ENCODE data around the gene CYB5B. TPM values are rescaled to one million over a fixed set of nuclear protein-coding genes. Genes with fewer than 3 reads are reported as not detected.

The CYB5B gene
- polyA plus RNA-seq, 4 donors: 96.0 to 150 (median 132) TPM

- peak in 3 of 4 donors; percentile 55 to 64 (median 55) for DNase-seq (ENCODE audit: low read depth in 4 of 4, low spot score in 3 of 4)
Measured at GRCh38 chr16:69482410-69482991, 58.1 kb downstream of the CYB5B start.

- no peak for DNase-seq (ENCODE audit: low read depth in 4 of 4, low spot score in 3 of 4)
Measured at GRCh38 chr16:69483611-69484010, 59.2 kb downstream of the CYB5B start.

- no peak for DNase-seq (ENCODE audit: low read depth in 4 of 4, low spot score in 3 of 4)
Measured at GRCh38 chr16:69485361-69485760, 60.9 kb downstream of the CYB5B start.

- DNase-seq (ENCODE audit: low read depth in 4 of 4, low spot score in 3 of 4): no peak
Measured at GRCh38 chr16:69485816-69486215, 61.4 kb downstream of the CYB5B start.

- no peak for DNase-seq (ENCODE audit: low read depth in 4 of 4, low spot score in 3 of 4)
Measured at GRCh38 chr16:69486272-69486671, 61.9 kb downstream of the CYB5B start.

- no peak for DNase-seq (ENCODE audit: low read depth in 4 of 4, low spot score in 3 of 4)
Measured at GRCh38 chr16:69486724-69487123, 62.3 kb downstream of the CYB5B start.

- no peak for DNase-seq (ENCODE audit: low read depth in 4 of 4, low spot score in 3 of 4)
Measured at GRCh38 chr16:69490707-69491324, 66.4 kb downstream of the CYB5B start.

- DNase-seq (ENCODE audit: low read depth in 4 of 4, low spot score in 3 of 4): no peak
Measured at GRCh38 chr16:69494991-69495392, 70.6 kb downstream of the CYB5B start.

- DNase-seq (ENCODE audit: low read depth in 4 of 4, low spot score in 3 of 4): no peak
Measured at GRCh38 chr16:69495821-69496220, 71.4 kb downstream of the CYB5B start.

- no peak for DNase-seq (ENCODE audit: low read depth in 4 of 4, low spot score in 3 of 4)
Measured at GRCh38 chr16:69496376-69496775, 72.0 kb downstream of the CYB5B start.

GRCh38 chr16:69496896-69497295, 72.5 kb downstream of the CYB5B start:
- DNase-seq (ENCODE audit: low read depth in 4 of 4, low spot score in 3 of 4): no peak

GRCh38 chr16:69497876-69498596, 73.6 kb downstream of the CYB5B start:
- DNase-seq (ENCODE audit: low read depth in 4 of 4, low spot score in 3 of 4): no peak

GRCh38 chr16:69498926-69499325, 74.5 kb downstream of the CYB5B start:
- DNase-seq (ENCODE audit: low read depth in 4 of 4, low spot score in 3 of 4): no peak

GRCh38 chr16:69499541-69500230, 75.3 kb downstream of the CYB5B start:
- no peak for DNase-seq (ENCODE audit: low read depth in 4 of 4, low spot score in 3 of 4)

- no peak for DNase-seq (ENCODE audit: low read depth in 4 of 4, low spot score in 3 of 4)
Measured at GRCh38 chr16:69500496-69500895, 76.1 kb downstream of the CYB5B start.

GRCh38 chr16:69501956-69502745, 77.7 kb downstream of the CYB5B start:
- DNase-seq (ENCODE audit: low read depth in 4 of 4, low spot score in 3 of 4): no peak

- DNase-seq (ENCODE audit: low read depth in 4 of 4, low spot score in 3 of 4): no peak
Measured at GRCh38 chr16:69503244-69503643, 78.8 kb downstream of the CYB5B start.

GRCh38 chr16:69508033-69508755, 83.8 kb downstream of the CYB5B start:
- DNase-seq (ENCODE audit: low read depth in 4 of 4, low spot score in 3 of 4): no peak

- DNase-seq (ENCODE audit: low read depth in 4 of 4, low spot score in 3 of 4): no peak
Measured at GRCh38 chr16:69509125-69509524, 84.7 kb downstream of the CYB5B start.

GRCh38 chr16:69511651-69512050, 87.2 kb downstream of the CYB5B start:
- DNase-seq (ENCODE audit: low read depth in 4 of 4, low spot score in 3 of 4): no peak

Measured in left renal pelvis (tissue), 4 donors.